SW480 (cell line): Measurements from ENCODE around the gene FAM131C.
"Not testable (repeated sequence)": the region's sequence is repeated elsewhere in the genome, so short reads cannot be mapped to it uniquely, and the experiment has no call there.

Experiments used
- DNase-seq: peaks from one replicate; pipeline ENCODE4 v3.0.0-alpha.2; 2016; ENCODE audit warnings: low spot score

Gene FAM131C, protein sequence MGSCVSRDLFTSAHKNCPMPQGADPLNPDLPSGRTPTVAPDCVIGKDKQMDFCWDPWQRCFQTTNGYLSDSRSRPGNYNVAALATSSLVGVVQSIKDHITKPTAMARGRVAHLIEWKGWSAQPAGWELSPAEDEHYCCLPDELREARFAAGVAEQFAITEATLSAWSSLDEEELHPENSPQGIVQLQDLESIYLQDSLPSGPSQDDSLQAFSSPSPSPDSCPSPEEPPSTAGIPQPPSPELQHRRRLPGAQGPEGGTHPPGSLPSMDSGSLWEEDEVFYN

DNA sequence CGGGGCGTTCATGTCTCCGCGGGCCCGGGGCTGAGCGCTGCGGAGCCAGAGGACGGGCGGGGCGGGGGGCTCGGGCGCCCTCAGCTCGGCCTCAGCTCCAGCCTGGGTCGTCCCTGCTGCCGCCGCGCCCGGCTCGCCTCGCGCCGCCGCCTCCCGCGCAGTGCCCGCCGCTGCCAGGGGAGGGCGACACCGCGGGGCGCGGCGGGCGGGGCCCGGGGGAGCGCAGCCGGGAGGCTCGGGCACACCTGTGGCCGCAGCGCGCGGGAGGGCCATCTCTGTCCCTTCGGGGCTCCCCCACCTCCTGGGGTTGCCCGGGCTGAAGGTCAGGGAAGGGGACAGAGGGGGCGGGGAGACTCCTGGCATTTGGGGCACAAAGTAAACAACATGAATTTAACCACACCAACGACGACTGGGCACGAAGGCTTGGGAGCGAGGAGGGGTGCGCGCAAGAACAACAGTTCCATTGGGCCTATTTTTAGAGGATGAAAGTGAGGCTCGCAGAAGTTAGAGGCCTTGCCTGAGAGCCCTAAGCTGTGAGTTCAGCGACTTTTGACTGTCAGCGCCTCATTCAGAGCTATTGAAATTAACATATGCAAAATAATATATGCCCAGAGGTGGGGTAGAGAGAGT, at the start of gene FAM131C:
Gene FAM131C (minus strand): TSS at position 162 of the 630 bp plus-strand sequence. CDS start 209 bp downstream, outside the sequence.
- DNase-seq = peak; percentile 60

DNA sequence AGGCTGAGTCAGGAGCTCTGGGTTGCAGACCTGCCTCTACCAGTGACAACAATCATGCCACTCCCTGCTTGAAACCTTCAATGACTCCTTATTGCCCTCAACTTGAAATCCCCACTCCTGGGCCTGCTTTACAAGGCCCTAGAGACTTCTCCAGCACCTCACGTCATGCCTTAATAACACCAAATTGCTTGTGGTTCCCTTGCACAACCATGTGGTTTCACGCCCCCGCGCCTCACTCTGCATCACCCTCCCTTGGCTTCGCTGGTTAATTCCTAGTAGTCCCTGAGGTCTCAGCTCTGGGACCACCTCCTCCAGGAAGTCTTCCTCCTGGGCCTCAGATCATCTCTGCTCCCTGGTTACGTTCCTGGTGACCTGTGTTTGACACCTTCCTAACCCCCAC, 49.5 kb upstream of the FAM131C start:
- DNase-seq = peak; percentile 82

DNA sequence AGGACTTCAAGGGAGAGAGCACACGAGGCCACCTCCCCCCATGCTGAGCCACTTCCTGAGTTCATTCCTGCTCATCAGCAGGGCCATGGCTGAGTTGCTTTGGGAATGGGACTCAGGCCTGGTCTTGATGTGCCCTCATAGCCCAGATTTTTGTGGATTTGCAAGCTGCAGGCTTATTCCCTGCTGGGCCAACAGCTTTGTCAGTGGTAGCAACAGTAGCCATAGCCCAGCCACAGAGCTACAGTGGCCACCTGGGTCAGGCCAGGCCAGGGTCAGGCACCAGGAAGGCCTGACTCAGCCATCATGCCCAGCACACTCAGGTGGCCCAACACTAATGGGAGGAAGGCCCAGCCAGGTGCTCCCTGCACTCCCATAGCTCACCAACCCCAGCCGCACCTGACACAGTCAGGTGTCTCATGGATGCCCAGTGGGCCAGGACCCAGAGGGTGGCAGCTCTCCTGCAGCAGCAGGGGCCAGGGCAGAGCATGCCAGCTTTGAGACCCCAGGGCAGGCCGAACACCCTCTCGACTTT, 49.0 kb upstream of the FAM131C start:
- DNase-seq = no peak

DNA sequence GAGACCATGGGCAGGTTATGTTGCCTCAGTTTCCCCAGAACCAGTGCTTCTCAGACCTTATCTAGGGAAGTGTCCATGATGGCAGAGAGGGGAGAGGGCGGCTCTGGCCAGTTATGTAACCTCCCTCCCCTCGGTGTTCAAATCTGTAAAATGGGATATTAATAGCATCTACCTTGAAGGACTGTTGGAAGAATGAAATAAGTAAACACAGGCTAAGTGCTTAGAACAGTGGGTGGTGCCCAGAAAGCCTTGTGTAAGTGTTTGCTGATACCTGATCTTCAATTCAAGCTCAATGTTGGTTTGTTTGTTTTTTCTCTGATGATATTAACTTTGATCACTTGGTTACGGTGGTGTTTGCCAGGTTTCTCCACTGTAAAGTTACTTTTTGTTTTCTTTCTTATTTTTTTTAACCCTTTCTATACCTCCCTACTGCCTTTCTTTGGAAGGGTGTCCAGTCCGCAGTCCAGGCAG, 47.5 kb upstream of the FAM131C start:
- DNase-seq = peak; percentile 41

DNA sequence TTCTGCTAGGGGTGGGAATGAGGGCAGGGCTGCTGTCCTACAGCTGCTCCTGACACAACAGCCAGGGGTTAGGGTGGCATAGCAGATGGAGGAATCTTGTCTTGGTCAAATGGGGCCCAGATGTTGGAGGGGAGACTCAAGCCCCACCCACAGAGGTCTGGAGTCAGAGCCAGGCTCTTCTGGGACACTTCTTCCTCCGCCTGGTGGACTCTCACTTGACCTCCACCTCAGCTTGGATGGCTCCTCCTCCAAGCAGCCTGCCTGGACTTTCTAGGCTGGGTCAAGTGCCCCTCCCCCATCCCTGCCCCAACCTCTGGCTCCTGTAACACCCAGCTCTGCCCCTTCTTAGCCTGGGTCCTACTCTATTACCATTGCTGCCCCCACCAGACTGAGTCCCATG, 47.0 kb upstream of the FAM131C start:
- no peak for DNase-seq

DNA sequence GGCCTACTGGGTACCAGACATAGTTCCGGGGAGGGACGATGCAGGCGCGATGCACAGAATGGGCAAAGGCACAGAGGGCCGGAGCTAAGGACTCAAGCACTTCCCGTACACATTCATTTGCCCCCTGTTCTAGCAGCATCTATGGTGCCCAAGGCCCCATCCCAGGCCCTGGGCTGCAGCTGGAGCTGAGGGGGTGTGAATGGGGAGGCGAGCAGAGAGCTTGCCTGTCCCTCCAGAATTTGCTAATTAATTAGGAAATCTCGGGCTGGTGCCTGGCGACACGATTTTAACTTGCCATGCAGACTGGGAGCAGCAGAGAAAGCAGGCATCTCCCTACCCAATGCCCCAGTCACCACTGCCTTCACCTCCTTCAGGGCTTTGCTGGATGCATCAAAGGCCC, 46.5 kb upstream of the FAM131C start:
- no peak for DNase-seq

DNA sequence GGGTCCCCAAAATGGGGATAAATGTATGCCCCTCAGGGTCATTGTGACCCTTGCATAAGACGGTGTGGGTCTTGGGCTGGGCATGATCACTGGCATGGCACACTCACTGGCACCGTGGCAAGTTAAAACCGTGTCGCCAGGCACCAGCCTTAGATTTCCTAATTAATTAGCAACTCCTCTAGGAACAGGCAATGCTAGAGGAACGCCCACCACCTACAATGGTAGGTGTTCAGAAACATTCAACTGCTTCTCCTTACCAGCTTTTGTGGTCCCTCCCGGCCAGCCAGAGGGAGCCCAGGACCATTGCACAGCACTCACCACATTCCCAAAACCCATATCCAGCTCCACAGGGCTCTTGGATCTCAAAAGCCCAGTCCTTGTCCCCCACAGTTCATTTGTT, 46.1 kb upstream of the FAM131C start:
- DNase-seq = no peak

DNA sequence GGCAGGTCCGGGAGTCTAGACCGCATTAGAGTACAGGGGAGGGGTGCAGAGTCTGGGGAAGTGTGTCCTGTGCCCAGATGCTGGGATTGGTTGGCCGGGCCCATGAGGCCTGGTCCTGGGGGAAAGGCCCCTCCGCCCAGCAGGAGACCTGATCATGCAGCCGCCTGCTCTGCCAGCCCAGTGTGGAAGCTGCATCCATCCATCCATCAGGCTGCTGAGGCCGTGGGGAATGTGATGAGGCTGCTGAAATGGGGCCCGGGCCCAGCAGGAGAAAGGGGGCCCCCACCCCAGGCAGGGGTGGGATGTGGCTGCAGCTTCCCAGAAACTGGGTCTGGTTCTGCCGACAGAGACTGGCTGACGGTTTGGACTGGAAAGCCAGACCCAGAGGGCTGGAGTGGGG, 45.3 kb upstream of the FAM131C start:
- no peak for DNase-seq

DNA sequence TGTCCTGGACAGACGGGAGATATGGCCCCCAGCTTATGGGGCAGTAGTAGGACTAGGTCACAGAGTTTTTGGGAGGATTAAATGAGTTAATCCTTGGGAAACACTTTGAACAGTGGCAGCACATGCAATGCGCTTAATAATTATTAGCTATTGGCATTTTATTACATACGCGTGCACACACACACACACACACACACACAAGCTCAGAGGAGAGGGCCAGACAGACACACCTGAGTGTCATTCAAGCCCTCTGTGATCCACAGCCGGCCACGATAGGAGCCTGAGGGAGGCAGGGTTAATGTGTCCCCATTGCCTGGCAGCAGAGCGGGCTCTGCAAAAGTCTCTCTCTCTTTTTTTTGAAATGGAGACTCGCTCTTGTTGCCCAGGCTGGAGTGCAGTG, 44.5 kb upstream of the FAM131C start:
- DNase-seq = no peak

DNA sequence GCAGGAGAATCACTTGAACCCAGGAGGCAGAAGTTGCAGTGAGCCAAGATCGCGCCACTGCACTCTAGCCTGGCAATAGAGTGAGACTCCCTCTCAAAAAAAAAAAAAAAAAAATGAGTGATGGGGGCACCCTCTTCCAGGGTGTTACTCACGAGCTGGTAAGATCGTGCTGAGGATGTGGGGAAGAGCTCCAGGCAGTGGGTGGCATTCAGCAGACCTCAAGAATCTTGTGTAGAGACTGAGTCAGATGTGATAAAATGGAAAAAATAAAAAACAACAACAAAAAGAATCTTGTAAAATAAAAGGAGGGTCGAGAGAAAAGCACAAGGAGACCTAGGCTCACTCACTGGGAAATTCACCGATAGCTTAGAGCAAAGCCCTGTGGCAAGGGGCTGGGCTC, 43.9 kb upstream of the FAM131C start:
- DNase-seq = no peak

DNA sequence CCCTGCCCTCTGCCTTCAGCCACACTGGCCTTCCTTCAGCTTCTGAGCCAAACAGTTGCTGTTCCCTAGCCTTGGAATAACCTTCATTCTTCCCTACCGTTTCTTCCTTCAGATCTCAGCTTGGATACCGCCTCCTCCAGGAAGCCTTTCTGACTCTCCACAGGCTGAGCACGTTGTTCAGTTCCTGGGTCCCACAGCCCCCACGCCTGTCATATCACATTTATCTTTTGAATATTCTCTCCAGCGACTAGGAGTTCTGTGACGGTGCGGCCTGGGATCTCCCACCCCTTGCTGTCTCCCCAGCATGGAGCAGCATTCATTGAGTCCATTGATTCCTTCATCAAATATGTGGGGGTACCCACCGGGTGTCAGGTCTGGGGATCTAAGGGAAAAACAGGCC, 43.2 kb upstream of the FAM131C start:
- DNase-seq = no peak

DNA sequence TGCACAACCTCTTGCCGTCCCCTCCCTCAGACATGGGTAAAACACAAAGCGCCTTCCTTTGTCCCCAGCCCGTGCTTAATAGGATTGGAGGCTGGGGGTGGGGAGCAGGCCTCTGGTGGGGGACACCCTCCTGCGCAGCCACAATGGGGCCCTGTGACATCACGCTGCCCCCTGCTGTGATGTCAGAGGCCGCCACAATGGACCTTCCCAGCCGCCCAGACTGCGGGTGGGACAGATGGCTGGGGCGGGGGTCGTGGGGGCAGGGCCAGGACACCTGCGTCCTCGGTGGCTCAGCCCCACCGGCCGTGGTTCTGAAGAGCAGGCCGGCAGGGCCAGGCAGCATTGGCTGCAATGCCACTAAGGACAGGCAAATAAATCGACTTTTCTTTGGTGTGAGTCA, 42.6 kb upstream of the FAM131C start:
- no peak for DNase-seq

DNA sequence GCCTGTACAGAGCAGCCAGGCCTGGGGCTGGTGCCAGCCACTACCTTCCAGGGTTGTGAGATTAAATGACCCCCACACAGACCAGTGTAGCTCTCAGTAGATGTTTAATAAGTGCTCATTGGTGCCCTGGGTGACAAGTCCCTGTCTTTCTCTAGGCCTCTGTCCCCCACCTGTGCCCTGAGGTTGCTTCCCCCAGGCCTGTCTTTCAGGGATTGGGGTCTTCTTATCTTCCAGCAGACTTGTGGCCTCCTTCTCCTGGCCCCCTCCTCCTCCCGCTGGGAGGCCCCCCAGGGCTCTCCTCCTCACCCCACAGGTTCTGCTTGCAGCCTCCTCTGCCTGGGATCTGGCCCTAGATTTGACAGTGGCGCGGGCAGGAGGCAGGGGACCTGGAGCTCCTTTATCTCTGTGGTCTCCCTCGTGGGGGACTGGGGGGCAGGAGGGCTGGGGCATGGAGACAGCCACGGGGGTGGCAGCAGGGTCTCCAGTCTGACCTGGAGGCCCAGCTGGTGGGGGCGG, 42.1 kb upstream of the FAM131C start:
- DNase-seq = no peak

DNA sequence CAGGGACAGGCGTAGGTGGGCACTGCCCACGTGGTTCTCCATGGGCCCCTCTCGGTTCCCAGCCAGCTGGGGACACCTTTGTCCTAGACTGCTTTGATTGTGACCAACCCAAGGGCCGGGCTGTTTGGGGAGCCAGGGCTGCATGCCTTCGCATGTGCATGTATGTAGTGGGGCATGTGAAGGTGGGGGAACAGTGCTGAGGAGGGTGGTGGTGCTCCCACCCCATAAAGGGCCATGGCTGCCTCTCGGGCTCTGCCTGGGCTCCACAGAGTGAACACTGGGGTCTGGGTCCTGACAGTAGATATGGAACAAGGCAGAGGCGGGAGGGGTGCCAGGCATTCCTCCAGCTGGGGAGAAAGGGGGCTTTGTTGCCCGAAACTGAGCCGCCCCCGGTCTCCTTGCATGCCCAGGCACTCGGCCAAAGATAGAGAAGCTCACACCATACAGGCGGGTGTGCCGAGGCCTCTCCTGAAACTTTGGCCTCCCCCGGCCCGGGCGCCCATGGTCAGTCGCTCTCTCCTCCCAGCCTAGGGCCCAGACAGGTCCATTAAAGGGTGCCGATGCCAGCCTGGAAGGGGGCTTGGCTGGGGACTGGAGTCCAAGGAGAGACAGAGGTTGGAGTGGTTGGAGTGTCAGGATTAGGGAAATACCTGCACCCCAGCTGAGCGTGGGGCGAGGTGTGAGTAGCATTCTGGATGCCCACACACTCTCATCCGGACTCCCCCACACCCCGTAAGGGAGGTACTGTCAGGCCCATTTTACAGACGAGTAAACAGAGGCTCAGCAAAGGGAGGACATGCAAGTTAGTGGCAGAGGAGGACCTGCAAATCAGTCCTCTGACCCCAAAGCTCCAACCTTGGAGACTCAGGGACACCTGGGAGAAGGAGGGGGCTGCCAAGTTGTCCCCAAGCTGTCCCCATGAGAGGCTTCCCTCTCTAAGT, 41.3 kb upstream of the FAM131C start:
- no peak for DNase-seq

DNA sequence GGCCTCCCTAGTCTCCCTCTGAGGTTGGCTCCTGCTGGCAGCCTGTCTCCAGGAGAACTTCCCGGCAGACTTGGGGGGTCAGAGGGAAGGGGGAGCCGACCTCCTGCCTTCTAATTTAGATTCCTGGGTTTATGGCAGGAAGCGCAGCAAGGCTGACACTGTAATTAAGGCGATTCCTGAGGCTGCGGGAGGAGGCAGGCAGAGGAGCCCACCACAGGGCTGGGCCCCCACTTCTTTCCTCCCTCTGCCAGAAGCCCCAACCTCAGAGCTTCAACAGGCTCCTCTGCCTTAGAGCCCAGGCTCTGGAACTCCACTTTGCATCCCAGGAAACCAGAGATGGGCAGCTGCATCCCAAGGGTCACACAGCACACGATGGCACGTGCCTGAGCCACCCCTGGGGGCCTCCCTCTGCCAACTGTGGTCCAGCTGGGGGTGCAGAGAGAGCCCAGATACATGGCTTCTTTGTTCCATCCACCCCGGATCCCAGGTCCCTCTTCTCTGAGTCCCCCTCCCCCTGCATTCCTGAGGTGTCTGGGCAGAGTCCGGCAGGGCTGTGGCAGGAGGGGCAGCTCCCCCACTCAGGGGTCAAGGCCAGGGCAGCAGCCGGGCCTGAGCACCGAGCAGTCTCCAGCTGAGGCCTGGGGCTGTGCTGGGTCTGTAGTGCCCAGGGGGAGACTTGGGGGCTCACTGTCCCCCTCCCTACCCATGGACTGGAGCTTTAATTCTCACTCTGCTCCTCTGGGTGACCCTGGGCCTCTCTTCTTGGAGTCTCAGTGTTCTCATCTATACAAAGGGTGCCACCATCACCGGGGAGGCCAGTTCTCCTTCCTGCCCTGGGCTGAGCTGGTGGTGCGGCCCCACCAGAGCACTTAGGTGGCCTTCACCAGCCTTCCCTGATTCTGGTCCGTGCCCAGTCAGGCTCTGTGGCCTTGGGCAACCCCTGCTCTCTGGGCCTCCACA, 39.4 kb upstream of the FAM131C start:
- no peak for DNase-seq

DNA sequence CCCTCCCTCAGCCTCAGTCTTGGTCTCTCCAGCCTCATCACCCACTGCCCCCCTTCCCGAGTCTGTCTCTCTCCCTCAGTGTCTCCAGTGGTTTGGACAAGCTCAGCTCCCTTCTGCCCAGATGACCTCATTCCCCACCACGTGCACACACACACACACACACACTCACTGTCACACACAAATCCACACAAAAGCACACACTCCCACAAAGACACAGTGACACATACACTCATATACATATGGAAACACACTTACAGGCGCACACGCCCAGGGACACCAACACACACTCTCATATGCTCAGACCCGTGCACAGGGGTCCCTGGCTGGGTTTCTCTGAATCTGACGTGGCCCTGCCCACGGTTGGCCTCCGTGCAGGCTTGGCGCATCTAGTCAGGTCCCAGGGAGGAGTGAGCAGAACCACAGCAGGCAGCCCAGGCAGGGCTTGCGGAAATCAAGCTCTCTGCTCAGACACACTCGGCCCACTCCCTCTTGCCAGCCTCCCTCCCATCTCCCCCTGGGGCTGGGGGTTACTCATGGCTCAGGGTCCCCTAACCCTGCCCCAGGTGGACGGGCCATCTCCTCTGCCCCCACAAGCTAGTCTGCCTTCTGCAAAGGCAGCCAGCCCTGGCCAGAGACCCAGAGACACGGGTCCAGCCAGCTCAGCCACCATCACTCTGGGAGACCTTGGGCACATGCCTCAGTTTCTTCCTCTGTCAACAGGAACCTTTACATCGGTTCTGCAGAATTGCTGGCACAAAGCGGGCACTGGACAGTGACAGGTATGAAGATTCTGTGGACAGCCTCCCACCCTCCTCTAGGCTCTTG, 38.5 kb upstream of the FAM131C start:
- peak; percentile 35 for DNase-seq

DNA sequence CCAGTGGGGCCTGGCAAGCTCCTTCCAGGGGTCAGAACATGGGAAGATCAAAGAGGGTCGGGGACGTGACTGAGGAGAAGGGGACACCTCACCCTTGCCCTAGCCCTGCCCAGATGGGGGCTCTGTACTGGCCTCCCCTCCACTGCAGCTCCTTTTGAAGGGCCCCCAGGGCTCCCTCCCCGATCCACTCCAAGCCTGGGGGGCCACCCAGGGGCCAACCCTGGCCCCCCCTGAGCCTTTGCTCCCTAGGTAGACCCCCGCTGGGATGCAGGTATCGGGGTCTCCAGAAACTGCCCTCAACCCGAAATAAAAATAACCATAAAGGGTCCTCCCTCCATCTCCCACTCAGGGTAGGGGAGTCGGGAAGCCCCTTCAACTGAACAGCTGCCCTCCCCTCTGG, 37.4 kb upstream of the FAM131C start:
- DNase-seq = no peak

DNA sequence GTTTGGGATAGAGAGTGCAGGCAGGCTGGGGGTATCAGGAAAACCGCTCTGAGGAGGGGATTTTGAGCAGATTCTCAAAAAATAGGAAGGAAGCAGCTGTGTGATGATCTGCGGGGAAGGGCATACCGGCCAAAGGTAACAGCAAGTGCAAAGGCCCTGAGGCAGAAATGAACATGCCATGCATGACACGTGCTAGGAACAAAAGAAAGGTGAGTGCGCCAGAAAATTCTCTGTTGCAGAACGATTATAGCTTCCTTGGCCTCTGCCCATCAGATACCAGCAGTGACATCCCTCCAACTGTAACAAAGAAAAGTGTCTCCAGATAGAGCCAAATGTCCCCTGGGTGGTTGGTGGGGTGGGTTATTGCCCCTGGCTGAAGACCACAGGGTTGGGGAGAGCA, 37.0 kb upstream of the FAM131C start:
- DNase-seq = no peak

DNA sequence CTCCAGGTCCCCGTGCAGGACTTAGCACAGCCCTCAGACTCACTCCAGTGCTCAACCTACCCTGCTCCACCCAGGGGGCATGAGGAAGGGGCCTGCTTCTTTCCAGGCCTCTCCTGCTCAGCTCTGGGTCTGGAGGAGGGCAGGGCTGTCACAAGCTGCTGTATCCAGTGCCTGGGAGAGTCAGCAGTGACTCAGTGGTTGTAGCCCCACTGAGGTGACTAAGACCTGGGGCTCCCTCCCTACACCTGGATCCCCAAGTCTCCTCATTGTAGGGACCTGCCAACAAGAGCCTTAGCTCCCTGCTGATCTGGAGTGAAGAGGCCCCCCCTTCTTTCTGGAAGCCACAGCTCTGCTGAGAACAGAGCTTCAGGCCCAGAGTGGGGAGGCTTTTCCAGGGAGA, 36.1 kb upstream of the FAM131C start:
- no peak for DNase-seq

DNA sequence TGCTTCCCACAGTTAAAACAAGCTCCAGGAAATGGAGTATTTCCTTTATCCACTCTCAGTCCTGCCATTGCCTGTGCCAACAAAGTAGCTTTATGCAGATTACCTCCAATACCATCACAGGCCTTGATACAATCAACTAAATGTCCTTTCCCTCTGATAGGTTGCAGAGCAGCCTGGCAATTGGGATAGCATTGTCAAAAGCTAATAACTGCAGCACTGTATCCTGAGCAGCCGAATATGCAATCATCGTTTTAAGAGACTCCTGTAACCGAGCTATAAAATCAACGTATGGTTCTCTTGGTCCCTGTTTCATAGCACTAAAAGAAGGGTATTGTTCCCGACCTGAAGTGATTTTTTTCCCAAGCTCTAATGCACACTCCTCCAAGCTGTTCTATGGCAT, 33.6 kb upstream of the FAM131C start:
- not testable (repeated sequence) for DNase-seq
